Measurements from ENCODE around the gene PARL.

Gene PARL, protein sequence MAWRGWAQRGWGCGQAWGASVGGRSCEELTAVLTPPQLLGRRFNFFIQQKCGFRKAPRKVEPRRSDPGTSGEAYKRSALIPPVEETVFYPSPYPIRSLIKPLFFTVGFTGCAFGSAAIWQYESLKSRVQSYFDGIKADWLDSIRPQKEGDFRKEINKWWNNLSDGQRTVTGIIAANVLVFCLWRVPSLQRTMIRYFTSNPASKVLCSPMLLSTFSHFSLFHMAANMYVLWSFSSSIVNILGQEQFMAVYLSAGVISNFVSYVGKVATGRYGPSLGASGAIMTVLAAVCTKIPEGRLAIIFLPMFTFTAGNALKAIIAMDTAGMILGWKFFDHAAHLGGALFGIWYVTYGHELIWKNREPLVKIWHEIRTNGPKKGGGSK

DNA sequence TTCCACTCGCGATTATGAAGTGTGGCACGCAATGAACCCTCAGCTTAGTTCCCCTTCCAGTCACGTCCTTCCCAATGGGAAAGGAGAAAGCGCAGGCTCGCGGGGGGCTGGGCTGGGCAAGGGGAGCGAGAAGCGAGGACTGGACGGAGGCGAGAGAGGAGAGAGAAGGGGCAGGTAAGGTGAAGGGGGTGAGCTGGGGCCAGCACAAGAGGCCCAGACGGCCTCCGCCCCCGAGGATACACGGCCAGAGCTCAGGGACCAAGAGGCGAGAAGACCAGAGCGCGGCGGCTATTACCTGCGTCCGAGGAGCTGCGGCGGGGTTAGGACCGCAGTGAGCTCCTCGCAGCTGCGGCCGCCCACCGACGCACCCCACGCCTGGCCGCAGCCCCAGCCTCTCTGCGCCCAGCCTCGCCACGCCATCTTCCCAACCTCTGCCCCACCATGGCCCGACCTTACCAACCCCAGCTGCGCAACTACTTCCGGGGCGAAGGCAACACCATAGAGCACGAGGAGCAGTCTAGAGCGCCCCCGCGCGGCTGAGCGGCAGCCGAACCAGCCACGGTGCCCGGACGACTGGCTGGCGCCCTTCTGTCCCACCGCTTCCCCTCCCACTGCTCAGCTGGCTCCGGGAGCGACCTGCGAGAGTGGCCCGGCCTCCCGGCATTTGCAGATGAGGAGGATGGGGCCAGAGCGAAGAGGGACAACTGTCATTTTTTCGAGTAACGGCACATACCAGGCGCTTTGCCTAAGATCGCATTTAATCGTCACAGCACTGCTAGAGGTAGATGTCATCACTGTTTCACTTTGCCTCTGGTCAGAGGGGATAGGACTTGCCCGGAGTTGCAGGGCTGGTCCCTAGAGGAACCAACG is at the start of gene PARL:
Gene PARL, minus strand, starts transcription at position 454 of the 870 bp plus-strand sequence. Its CDS starts 34 bp downstream, at position 420.
- DNase-seq, result peak; percentile 81

GRCh38 chr3:183933160-183933559 is 48.5 kb upstream of the PARL start:
- no peak for DNase-seq

DNA sequence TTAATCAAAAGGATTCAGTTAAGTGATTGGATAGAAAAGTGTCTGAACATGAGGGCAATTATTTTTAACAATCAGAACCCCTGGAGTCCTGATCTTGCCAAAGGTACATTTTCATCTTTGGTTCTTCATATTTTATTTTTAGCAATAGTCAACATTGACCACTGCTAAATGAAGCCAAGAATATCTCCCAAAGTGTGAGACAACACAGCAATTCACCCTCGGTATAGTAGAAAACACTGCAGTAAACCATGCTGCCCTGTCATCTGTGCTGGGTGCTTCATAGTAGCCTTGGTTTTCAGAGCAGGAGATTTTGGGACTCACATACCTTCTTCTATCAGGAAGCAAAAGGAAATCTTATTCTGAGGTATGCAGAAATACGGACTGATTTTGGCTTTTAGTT is 47.2 kb upstream of the PARL start:
- DNase-seq, result no peak

DNA sequence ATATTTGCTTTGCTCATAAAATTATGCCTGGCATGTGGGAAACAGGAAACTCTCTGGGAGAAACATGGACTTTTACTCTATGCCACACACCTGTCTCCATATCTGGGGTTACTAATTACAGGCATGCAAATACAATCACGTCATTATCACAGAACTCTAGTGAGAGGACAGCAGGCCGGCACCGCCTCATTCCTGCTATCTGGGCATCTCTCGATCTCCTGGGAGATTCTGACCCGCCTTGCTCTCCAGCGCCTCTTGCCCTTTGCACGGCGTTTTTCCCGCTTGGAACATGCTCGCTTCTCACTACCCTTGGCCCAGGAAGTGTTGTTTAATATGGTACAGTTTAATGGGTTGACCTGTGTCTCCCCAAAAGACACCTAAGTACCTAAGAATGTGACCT is 45.4 kb upstream of the PARL start:
- DNase-seq, result no peak

GRCh38 chr3:183927059-183927458 is 42.4 kb upstream of the PARL start:
- DNase-seq, result no peak

DNA sequence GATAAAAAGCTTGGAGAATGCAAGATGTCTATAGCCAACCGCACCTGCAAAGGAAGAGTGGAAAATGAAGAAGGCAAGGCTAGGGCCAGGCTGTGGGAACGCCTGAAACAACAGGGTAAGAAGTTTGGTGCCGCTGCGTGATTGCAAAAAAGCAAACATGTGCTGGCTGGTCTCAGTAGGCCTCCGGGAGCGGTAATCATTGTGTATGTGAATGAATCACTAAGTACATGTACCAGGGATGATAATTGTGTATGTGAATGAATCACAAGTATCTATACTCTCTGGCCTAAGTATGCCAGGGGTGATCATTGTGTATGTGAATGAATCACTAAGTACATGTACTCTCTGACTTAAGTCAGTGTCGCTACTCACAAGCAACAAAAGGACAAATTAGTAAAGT is 40.3 kb upstream of the PARL start:
- DNase-seq, result peak; percentile 6

DNA sequence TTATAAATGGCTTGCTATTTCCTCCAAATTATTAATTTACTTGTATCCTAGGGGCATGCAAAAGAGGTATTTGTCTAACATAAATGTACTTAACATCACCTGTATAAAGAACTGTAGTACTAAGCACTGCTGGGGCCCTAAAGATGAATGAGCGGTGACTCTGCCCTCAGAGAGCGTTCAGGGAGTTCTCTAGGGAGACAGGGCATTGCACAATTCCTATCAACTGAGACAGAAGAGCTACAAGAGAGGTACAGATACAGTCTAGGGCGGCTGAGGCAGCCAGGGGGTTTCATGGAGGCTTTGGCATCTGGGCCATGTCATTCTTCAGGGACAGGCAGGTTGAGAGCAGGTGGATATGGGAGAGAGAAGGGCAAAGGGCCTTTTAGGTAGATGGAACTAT is 39.9 kb upstream of the PARL start:
- DNase-seq, result no peak

- DNase-seq, result no peak
Observed at GRCh38 chr3:183922421-183922820, 37.7 kb upstream of the PARL start.

- DNase-seq, result no peak
Observed at GRCh38 chr3:183921096-183921495, 36.4 kb upstream of the PARL start.

GRCh38 chr3:183920416-183920815 is 35.7 kb upstream of the PARL start:
- DNase-seq, result no peak

DNA sequence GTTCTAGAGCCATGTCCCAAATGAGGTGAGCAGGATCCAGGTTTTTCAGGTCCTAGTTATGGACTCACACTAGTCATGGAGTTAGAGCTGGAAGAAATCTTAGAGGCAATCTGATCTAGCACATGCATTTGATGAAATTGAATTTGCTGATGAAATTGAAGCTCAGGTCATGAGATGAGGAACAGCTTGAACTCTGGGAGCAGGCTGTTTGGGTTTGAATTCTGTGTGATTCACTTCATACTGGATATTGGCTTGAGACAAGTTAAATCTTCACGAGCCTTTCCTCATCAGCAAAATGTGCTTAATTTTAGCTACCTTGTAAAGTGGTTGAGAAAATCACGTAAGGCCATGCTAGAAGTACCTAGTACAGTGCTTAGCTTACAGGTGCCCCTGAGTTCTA is 33.5 kb upstream of the PARL start:
- no peak for DNase-seq

DNA sequence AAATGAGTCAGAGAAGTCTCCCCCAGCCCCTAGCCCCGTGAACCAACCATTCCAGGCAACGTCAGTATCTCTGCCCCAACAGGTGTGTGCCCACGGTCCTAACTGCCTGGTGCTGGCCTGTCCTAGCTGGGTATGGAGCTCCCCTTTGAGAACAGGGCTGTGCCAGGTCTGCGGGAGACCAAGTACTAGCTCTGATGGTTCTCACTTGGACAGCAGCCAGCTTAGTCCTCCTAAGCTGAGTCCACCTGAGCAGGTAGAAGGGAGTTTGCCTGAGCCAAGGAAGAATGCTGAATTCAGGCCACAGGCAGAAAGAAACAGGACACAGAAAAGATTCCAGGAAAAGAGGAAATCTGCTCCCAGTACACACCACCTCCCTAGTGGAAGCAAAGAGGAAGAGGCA is 33.1 kb upstream of the PARL start:
- DNase-seq, result no peak

DNA sequence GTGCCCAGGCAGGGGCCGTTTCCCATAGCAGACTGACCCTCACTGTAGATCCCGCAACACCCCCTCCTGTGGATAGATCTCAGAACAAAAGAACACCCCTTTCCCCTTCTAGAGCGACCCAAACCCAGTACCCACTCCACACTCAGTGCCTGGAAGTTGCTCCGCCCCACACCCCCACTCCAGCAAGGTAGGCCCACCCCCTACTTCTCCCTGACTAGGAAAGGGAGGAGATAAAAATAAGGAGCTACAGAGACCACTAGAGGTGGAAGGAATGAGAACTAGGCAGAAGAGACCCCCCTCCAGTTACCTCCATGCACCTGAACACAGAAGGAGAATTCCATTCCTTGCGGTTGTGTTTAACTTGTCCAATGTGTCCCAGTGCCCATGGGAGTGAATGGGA is 30.2 kb upstream of the PARL start:
- no peak for DNase-seq

GRCh38 chr3:183913580-183913920 is 28.9 kb upstream of the PARL start:
- no peak for DNase-seq

DNA sequence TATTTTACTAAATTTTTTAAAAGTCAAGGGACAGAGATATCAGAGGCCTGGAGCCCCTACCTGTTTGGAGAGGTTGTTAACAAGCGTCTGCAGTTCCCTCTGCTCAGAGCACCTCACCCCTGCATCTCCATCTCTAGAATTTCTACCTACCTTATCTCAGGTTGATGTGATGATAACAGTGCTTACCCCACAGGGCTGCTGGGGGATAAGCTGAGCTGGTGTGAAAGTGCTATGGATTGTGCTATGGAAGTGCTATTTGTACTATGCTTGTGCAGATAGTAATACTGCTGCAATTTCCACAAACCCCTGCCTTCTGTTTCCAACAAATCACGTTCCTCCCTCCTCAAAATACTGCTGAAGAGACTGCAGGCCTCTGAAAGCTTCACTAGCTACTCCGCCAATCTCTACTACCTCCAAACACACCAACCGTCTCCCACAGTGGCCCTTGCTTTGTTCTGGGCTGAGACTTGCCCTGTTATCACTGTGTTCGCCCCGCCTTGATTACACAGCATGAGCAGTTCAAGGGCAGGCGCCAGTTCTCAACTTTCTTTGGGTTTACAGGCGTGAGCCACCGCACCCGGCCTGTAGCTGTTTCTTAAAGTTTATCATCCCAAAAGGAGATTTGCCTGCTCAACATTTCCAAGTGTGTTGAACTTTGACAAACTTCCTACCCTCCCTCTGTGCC is 28.4 kb upstream of the PARL start:
- DNase-seq, result no peak

DNA sequence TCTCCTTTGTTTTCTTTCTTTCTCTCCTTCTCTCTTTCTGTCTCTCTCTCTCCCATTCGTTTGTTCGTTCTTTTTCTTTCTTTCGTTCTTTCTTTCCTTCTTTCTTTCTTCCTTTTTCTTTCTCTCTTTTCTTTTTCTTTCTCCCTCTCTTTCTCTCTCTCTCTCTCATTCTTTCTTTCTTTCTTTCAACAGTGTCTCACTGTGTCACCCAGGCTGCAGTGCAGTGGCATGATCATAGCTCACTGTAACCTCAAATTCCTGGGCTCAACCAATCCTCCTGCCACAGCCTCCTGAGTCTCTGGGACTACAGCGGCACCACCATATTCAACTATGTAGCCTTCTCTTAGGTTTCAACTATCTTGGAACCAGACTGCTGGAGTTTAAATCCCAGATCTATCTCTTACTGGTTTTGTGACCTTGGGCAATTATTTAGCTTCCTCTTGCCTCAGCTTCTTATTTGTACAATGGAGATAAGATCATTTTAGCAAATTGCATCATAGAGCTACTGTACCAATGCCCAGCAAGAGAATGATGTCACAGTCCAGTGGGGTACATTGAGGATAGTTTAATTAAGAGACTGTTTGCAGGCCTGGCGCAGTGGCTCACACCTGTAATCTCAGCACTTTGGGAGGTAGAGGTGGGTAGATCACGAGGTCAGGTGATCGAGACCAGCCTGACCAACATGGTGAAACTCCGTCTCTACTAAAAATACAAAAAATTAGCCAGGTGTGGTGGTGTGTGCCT is 27.3 kb upstream of the PARL start:
- DNase-seq, result no peak

- DNase-seq, result no peak
Observed at GRCh38 chr3:183911087-183911486, 26.4 kb upstream of the PARL start.

DNA sequence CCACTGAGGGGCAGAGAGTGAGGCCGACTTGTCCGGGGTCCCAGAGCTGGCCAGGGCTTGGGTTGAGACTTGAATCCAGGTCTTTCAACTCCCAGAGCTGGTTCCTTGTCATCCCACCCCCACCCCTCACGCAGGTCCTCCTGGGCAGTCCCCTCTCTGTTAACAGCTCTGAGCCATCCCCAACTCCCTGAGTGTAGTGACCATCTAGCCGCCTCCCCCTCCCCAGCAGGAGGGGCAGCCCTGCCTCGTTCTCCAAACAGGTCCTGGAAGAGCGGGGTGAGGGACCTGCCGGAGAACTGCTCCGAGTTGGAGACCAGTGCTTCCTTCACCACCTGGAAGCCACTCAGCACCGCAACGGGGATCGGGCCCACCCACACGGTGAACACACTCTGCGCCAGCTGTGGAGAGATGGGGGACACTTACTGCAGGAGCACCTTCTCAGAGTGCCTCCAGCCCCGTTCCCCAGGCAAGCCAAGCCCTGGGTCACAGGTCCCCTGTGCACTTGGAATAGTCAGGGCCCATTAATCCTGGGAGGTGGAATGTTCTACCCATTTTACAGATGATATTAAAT is 24.4 kb upstream of the PARL start:
- DNase-seq, result no peak

DNA sequence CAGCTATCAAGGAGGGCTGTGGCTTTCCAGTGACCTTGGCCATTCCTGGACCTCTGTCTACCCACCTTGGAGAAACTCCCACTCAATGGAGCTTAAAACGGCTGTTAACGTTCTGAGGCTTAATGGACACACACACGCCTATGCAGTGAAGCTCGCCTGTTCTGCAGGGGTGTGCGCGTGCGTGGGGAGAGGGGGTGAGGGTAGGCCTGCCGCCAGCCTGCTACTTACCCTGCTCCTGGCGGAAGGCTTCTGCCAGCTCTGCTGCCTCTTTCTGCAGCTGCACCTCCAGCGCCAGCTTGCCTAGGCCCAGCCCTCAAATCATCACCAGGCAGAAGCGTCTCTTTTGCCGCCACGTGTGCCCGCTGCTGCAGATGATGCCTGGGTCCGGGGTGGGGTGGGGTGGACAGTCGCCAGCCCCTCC is 23.2 kb upstream of the PARL start:
- DNase-seq, result no peak

- DNase-seq, result no peak
Observed at GRCh38 chr3:183907176-183907575, 22.5 kb upstream of the PARL start.

DNA sequence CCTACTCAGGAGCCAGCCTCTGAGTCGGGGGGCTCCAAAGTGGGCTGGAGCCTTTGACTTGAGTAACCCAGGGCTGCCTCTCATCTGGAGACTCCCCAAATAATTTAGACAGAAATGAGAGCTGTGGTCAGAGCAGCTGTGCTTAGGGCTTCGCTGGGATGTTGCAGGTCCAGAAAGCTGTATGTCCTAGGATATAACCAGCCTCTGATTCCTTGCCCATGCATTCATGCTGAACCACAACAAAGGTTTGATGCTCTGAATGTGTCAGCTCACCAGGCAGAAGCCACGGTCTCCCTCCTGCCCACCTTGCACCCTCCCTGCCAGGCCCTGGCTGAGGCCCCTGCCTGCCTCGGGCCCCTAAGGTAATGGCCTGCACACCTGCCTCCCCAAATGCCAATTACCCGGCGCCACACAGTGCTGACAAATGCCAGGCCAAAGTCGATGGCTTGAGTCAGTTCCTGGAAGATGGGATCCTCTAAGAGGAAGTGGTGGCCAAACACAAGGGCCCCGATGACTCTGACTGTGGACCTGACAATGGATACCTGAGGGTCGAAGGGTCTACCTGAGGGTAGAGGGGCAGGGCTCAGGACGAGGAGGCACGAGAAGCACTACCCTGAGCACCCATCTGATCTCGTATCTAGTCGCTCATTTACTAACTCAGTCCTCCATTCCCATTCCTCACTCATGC is 21.7 kb upstream of the PARL start:
- no peak for DNase-seq

Data from T1000 (cell line).